Measurements from ENCODE around the gene SLC35F1.
A peak's percentile ranks its signal among the peaks of the same experiment; 100 is the strongest.

The SLC35F1 gene

GRCh38 chr6:118319894-118320649, 413.0 kb downstream of the SLC35F1 start:
- DNase-seq: peak; percentile 7 to 46 (median 14)

GRCh38 chr6:118320652-118321051, 413.6 kb downstream of the SLC35F1 start:
- DNase-seq: peak in 1 of 3 experiments; percentile 47

DNA sequence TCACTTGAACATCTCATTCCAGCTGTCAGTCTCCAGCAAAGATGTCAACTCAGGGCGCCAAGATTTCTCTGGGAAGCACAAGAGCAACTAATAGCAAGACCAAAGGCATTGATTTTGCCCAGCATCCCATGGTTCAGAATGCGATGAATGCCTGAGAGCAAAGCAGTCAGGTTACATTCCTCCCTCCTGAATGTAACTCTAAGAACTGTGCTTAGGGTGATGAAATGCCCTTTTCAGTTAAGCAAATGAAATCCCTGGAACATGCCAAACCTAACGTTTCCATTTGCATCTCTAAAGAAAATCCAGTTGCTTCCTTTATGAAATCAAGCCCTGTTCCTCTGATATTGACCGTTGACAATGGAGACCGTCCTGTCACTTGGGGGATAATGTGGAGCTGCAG, 417.1 kb downstream of the SLC35F1 start:
- no peak for DNase-seq

- no peak for DNase-seq
Observed at GRCh38 chr6:118325220-118325860, 418.3 kb downstream of the SLC35F1 start.

GRCh38 chr6:118326712-118327111, 419.6 kb downstream of the SLC35F1 start:
- no peak for DNase-seq

- DNase-seq: no peak
Observed at GRCh38 chr6:118327237-118327636, 420.2 kb downstream of the SLC35F1 start.

- peak in 2 of 3 experiments; percentile 18 to 63 for DNase-seq
Observed at GRCh38 chr6:118333772-118334171, 426.7 kb downstream of the SLC35F1 start.

GRCh38 chr6:118334634-118335033, 427.6 kb downstream of the SLC35F1 start:
- no peak for DNase-seq

- peak in 2 of 3 experiments; percentile 29 to 52 for DNase-seq
Observed at GRCh38 chr6:118335325-118335816, 428.3 kb downstream of the SLC35F1 start.

- no peak for DNase-seq
Observed at GRCh38 chr6:118344014-118344670, 437.1 kb downstream of the SLC35F1 start.

- DNase-seq: peak in 1 of 3 experiments; percentile 19
Observed at GRCh38 chr6:118350881-118351430, 443.9 kb downstream of the SLC35F1 start.

DNA sequence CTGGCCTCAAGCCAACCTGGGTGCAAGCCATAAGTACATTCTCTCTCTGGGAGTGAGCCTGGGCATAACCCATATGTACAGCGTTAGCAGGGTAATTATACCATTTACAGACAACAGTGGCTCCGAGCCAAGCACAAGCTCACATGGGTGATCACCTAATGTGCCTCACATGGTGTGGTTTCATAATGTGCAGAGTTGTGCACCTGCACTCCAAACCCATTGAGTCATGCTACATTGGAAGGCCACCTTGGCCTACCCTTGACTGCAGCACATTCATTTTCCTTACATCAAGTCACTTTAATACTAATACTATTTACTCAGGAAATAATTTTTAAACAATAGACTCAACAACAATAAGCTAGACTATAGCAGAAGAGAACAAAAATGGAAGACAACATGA, 446.5 kb downstream of the SLC35F1 start:
- no peak for DNase-seq

- no peak for DNase-seq
Observed at GRCh38 chr6:118354641-118355040, 447.6 kb downstream of the SLC35F1 start.

DNA sequence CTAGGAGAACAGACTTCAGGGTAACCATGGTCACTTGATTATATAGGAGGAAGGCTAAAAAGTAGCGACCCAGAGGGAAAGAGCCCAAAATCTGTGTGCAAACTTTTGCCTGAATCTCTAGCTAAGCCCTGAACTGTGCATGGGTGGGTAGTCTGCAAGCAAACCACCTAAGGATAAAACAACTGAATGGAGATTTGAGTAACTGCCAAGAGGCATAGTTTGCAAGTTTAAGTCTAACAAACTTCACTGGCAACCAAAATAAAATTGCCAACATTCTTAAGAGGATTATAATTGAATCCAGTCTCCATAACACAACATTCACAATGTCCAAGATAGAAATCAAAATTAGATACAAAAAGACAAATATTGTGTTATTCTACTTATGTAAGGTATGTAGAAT, 449.0 kb downstream of the SLC35F1 start:
- no peak for DNase-seq

DNA sequence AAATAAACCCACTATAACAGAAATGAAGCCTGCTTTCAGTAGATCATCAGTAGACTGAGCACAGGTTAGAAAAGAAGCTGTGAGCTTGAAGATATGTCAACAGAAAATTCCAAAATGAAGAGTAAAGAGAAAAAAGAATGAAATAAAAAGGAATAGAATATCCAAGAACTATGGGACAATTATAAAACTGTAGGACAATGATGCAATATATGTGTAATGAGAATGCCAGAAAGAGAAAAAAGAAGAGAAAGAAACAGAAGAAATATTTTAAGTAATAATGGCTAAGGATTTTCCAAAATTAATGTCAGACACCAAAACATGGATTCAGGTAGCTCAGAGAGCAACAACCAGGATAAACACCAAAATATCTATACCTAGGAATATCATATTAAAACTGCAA, 449.6 kb downstream of the SLC35F1 start:
- no peak for DNase-seq
